PC-9 (cell line): ENCODE results near the gene TTLL13. TPM values are rescaled to one million over a fixed set of nuclear protein-coding genes. Genes with fewer than 3 reads are reported as not detected.
A peak's percentile ranks its signal among the peaks of the same experiment; 100 is the strongest.
"Not testable (repeated sequence)": the region's sequence is repeated elsewhere in the genome, so short reads cannot be mapped to it uniquely, and the experiment has no call there.

Source experiments
- BruUV-seq: library from RNA; stranded (reverse); fragments of 400-500 nt; replicated peaks from 2 replicates; lab custom pipeline; 2021; lab: Mats Ljungman, UMichigan
- CTCF ChIA-PET: fragments of 300-600 bp; sonication (Branson Sonifier 250); formaldehyde crosslinking; loops from one replicate; lab custom pipeline; 2022; ENCODE audit warnings: antibody characterized with exemption; lab: Charles Lee
- POLR2A ChIA-PET: fragments of 300-600 bp; sonication (Branson Sonifier 250); formaldehyde crosslinking; loops from one replicate; lab custom pipeline; 2022; ENCODE audit warnings: antibody characterized with exemption; ENCODE audit not compliant: unreplicated experiment; lab: Charles Lee
- DNase-seq, 2 experiments: peaks; one replicate each; pipeline versions ENCODE4 v3.0.0 to v3.0.0-alpha.2; 2015 to 2022; ENCODE audit warnings: mixed read lengths in 1 of 2
- H2AFZ ChIP-seq: fragments of 200-600 bp; sonication (generic); 2 replicates; pipeline ENCODE4 v1.8.1; 2017; ENCODE audit warnings: antibody characterized with exemption
- H3F3A ChIP-seq: fragments of 200-600 bp; sonication (generic); 2 replicates; pipeline ENCODE4 v1.8.1; 2017; ENCODE audit warnings: antibody characterized with exemption, mild to moderate bottlenecking, low read depth; ENCODE audit not compliant: insufficient read depth
- H3K27ac ChIP-seq: fragments of 200-600 bp; sonication (generic); 2 replicates; pipeline ENCODE4 v1.6.1; 2016; ENCODE audit warnings: mixed run types
- H3K27me3 ChIP-seq: fragments of 200-600 bp; sonication (generic); 2 replicates; pipeline ENCODE4 v1.6.1; 2016; ENCODE audit warnings: low read depth, mixed run types; ENCODE audit not compliant: insufficient read depth
- H3K36me3 ChIP-seq: fragments of 200-600 bp; sonication (generic); 2 replicates; pipeline ENCODE4 v1.6.1; 2016; ENCODE audit warnings: low read depth, mixed run types
- H3K4me1 ChIP-seq: fragments of 200-600 bp; sonication (generic); replicated peaks from 2 replicates; pipeline ENCODE4 v1.6.1; 2016; ENCODE audit warnings: mixed run types; ENCODE audit not compliant: insufficient read depth
- H3K4me2 ChIP-seq: fragments of 200-600 bp; sonication (generic); 2 replicates; pipeline ENCODE4 v1.6.1; 2017; ENCODE audit warnings: mixed run types
- H3K4me3 ChIP-seq: fragments of 200-600 bp; sonication (generic); 2 replicates; pipeline ENCODE4 v1.6.1; 2016; ENCODE audit warnings: mixed run types
- H3K79me2 ChIP-seq: fragments of 200-600 bp; sonication (generic); 2 replicates; pipeline ENCODE4 v1.6.1; 2017; ENCODE audit warnings: low read depth, mixed run types
- H3K9me2 ChIP-seq: fragments of 200-600 bp; sonication (generic); 2 replicates; pipeline ENCODE4 v1.8.1; 2017; ENCODE audit warnings: mild to moderate bottlenecking; ENCODE audit not compliant: insufficient read depth
- H3K9me3 ChIP-seq: fragments of 200-600 bp; sonication (generic); 2 replicates; pipeline ENCODE4 v1.8.1; 2016; ENCODE audit warnings: low read depth; ENCODE audit not compliant: insufficient read depth
- H4K20me1 ChIP-seq: fragments of 200-600 bp; sonication (generic); 2 replicates; pipeline ENCODE4 v1.8.1; 2017; ENCODE audit not compliant: insufficient read depth
- CTCF ChIP-seq: fragments of 200-600 bp; sonication (generic); conservative IDR thresholded peaks from 2 replicates; pipeline ENCODE4 v1.6.1; 2017; ENCODE audit warnings: mixed run types, antibody characterized with exemption, mild to moderate bottlenecking, moderate library complexity
- EZH2 ChIP-seq: fragments of 200-600 bp; sonication (generic); IDR thresholded peaks from 2 replicates; pipeline ENCODE4 v1.8.0; 2017; ENCODE audit warnings: antibody characterized with exemption, low read depth
- intact Hi-C: fragments of 100-400 bp; cut with micrococcal nuclease; formaldehyde crosslinking; loops from one replicate; pipeline ENCODE4 v1.10.0; 2022; ENCODE audit not compliant: unreplicated experiment
- total RNA-seq: library from RNA; stranded (reverse); gene quantifications from 2 replicates; pipeline ENCODE4 v1.2.3, GENCODE V29; 2021

TTLL13 gene
- total RNA-seq, 1 experiment from 2014 or later = 0.96 TPM

GRCh38 chr15:90268415-90268814, 19.1 kb downstream of the TTLL13 start:
- Histone ChIP-seq H3K4me2 (peak overlapping the region; percentile 100), H3K9me3 (no peaks in the 10 kb centered on the region), H3K27me3 (no peaks in the 10 kb centered on the region), H3K27ac (no peak overlapping the region), H3K9me2 (no peaks in the 10 kb centered on the region), H3K4me1 (peaks cover 37% of the 10 kb centered on the region), H3F3A (peaks cover 52% of the 10 kb centered on the region), H2AFZ (no peak overlapping the region), H4K20me1 (peaks cover 57% of the 10 kb centered on the region), H3K4me3 (no peak overlapping the region; the same call in 1 of the 2 replicates), H3K79me2 (peaks cover 80% of the 10 kb centered on the region), H3K36me3 (peaks cover 47% of the 10 kb centered on the region)
- TF ChIP-seq EZH2 (no peak), CTCF (no peak)
- DNase-seq = no peak
- BruUV-seq = no TSS peak
- CTCF ChIA-PET = interaction anchor here (0.6 kb wide), 1 partner anchor 117 kb away, joined by 5 read pairs; no protein-coding TSS in a partner anchor
- intact Hi-C loops = loop anchor here (10.0 kb wide), 1 partner anchor 374 kb away; the partner anchor contains the start of gene AP3S2
- POLR2A ChIA-PET = interaction anchor here (0.6 kb wide), 2 partner anchors 63 to 278 kb away, joined by 3 to 5 read pairs; no protein-coding TSS in a partner anchor

- Histone ChIP-seq H3K27me3 (no peaks in the 10 kb centered on the region), H3K4me1 (peaks cover 21% of the 10 kb centered on the region), H4K20me1 (peaks cover 57% of the 10 kb centered on the region), H3K27ac (no peak overlapping the region), H3K36me3 (peaks cover 47% of the 10 kb centered on the region), H3K9me3 (no peaks in the 10 kb centered on the region), H3K9me2 (no peaks in the 10 kb centered on the region), H3K4me3 (no peak overlapping the region), H3K4me2 (no peak overlapping the region), H3F3A (peaks cover 34% of the 10 kb centered on the region), H2AFZ (no peak overlapping the region), H3K79me2 (peaks cover 65% of the 10 kb centered on the region)
- ChIA-PET CTCF (no interaction called here), POLR2A (no interaction called here)
- DNase-seq = no peak
- intact Hi-C loops = no loop called here
- TF ChIP-seq EZH2 (no peak), CTCF (no peak)
- no TSS peak for BruUV-seq
Observed at GRCh38 chr15:90270502-90271150, 21.3 kb downstream of the TTLL13 start.

GRCh38 chr15:90271459-90272166, 22.3 kb downstream of the TTLL13 start:
- Histone ChIP-seq H3K9me3 (no peaks in the 10 kb centered on the region), H3K4me2 (no peak overlapping the region), H3K4me3 (no peak overlapping the region), H3K27me3 (no peaks in the 10 kb centered on the region), H3F3A (peaks cover 34% of the 10 kb centered on the region), H3K4me1 (peaks cover 19% of the 10 kb centered on the region), H3K79me2 (peaks cover 55% of the 10 kb centered on the region), H3K36me3 (peaks cover 47% of the 10 kb centered on the region), H2AFZ (no peak overlapping the region), H3K9me2 (no peaks in the 10 kb centered on the region), H4K20me1 (peaks cover 56% of the 10 kb centered on the region), H3K27ac (no peak overlapping the region)
- intact Hi-C loops = no loop called here
- BruUV-seq = TSS peak; percentile 1
- ChIA-PET CTCF (no interaction called here), POLR2A (no interaction called here)
- TF ChIP-seq EZH2 (no peak), CTCF (no peak)
- DNase-seq = no peak

- H3K27ac ChIP-seq, H3K4me2 ChIP-seq, H3K4me1 ChIP-seq, H3F3A ChIP-seq, DNase-seq, H3K79me2 ChIP-seq, H4K20me1 ChIP-seq, H2AFZ ChIP-seq, BruUV-seq, H3K27me3 ChIP-seq, H3K36me3 ChIP-seq, intact Hi-C loops, H3K9me3 ChIP-seq, H3K9me2 ChIP-seq, CTCF ChIA-PET, H3K4me3 ChIP-seq, POLR2A ChIA-PET: not testable (repeated sequence)
Observed at GRCh38 chr15:90278467-90278866, 29.1 kb downstream of the TTLL13 start.

- POLR2A ChIA-PET = interaction anchor here (0.5 kb wide), 1 partner anchor 125 kb away, joined by 3 read pairs; no protein-coding TSS in a partner anchor
- H3K4me3 ChIP-seq, H3K36me3 ChIP-seq, BruUV-seq, DNase-seq, H2AFZ ChIP-seq, H3K9me3 ChIP-seq, CTCF ChIA-PET, H3K79me2 ChIP-seq, H3K27me3 ChIP-seq, H3F3A ChIP-seq, H3K27ac ChIP-seq, H3K4me2 ChIP-seq, H3K4me1 ChIP-seq, H3K9me2 ChIP-seq, H4K20me1 ChIP-seq: not testable (repeated sequence)
- intact Hi-C loops = loop anchor here (5.0 kb wide), 1 partner anchor 383 kb away; no protein-coding TSS in a partner anchor
Observed at GRCh38 chr15:90280743-90281142, 31.4 kb downstream of the TTLL13 start.
